Esophagus squamous epithelium (tissue), 5 donors: ENCODE measurements around the gene MED10. TPM values are rescaled to one million over a fixed set of nuclear protein-coding genes. Genes with fewer than 3 reads are reported as not detected.
"Not testable (repeated sequence)": the region's sequence is repeated elsewhere in the genome, so short reads cannot be mapped to it uniquely, and the experiment has no call there.

Experiments used
- DNase-seq: peaks from one replicate; lab custom pipeline; 2025; lab: John Stamatoyannopoulos, UW
- H3K27ac ChIP-seq, 4 donors: fragments of 200-600 bp; sonication (generic); one replicate each; pipeline ENCODE4 v1.5.1; 2016 to 2019; ENCODE audit warnings: mild to moderate bottlenecking in 1 of 4
- H3K27me3 ChIP-seq, 4 donors: fragments of 200-600 bp; sonication (generic); 1 replicate in 3 of 4; 2 replicates in 1 of 4; pipeline versions ENCODE4 v1.5.1 to v1.6.0; 2017 to 2021; ENCODE audit warnings: antibody characterized with exemption in 1 of 4
- H3K36me3 ChIP-seq, 3 donors: fragments of 200-600 bp; sonication (generic); one replicate each; pipeline ENCODE4 v1.5.1; 2016 to 2019
- H3K4me1 ChIP-seq, 3 donors: fragments of 200-600 bp; sonication (generic); one replicate each; pipeline ENCODE4 v1.5.1; 2017 to 2019
- H3K4me3 ChIP-seq, 4 donors: fragments of 200-600 bp; sonication (generic); 1 replicate in 3 of 4; 2 replicates in 1 of 4; pipeline ENCODE4 v1.5.1; 2016 to 2019; ENCODE audit warnings: mild to moderate bottlenecking in 2 of 4, moderate library complexity in 1 of 4
- H3K9me3 ChIP-seq, 3 donors: fragments of 200-600 bp; sonication (generic); one replicate each; pipeline ENCODE4 v1.5.1; 2016 to 2019
- CTCF ChIP-seq, 6 experiments: fragments of 450-650 bp in 4 of 6; fragments of 200-600 bp in 2 of 6; sonication (generic) in 2 of 6; IDR thresholded peaks; one replicate each; pipeline ENCODE4 v1.5.1; 2016 to 2019; ENCODE audit warnings: antibody characterized with exemption in 6 of 6, mild to moderate bottlenecking in 4 of 6, moderate library complexity in 4 of 6
- POLR2A ChIP-seq, 4 donors: fragments of 450-650 bp; IDR thresholded peaks; one replicate each; pipeline ENCODE4 v1.6.1; 2017; ENCODE audit warnings: antibody characterized with exemption in 4 of 4, mild to moderate bottlenecking in 4 of 4, moderate library complexity in 3 of 4
- WGBS, 2 donors: methylation state at CpG; one replicate each; pipeline ENCODE4 v1.1.5; 2018; 5-methylcytosine and 5-hydroxymethylcytosine counted together
- intact Hi-C: fragments of 100-400 bp; cut with DNase I; formaldehyde crosslinking; loops from one replicate; pipeline ENCODE4 v1.15.0; 2022
- total RNA-seq, 4 donors: library from RNA; depleted of rRNA; stranded (reverse); fragments of >200 nt; gene quantifications; one replicate each; pipeline ENCODE4 v1.1.0, GENCODE V29; 2016
- donor health status: DM: yes; HTN: yes; CAD: no.

MED10 gene
- total RNA-seq, 4 donors from 2014 or later: 10.3 to 30.7 (median 20.8) TPM

- no peak for TF ChIP-seq CTCF (IDR thresholded peaks at IDR 0.05)
- no peak for TF ChIP-seq POLR2A (IDR thresholded peaks at IDR 0.05)
- DNase-seq: no peak
- Histone ChIP-seq H3K27me3 (no peaks in the 10 kb centered on the region), H3K36me3 (peaks cover 0 to 51% (median 0%) of the 10 kb centered on the region in 3 donors), H3K4me3 (no peak overlapping the region), H3K27ac (no peak overlapping the region), H3K9me3 (no peaks in the 10 kb centered on the region), H3K4me1 (no peaks in the 10 kb centered on the region)
- intact Hi-C loops: no loop called here
- WGBS, 2 donors: 90% methylated on average over 2 of the region's 7 CpGs; no CpG with 5 or more reads in 1 of the 2 donors
Observed at GRCh38 chr5:6362846-6363245, 15.5 kb downstream of the MED10 start.

- TF ChIP-seq POLR2A (IDR thresholded peaks at IDR 0.05): no peak
- no peak for TF ChIP-seq CTCF (IDR thresholded peaks at IDR 0.05)
- 71 to 92% methylated on average over 3 to 4 of the region's 8 CpGs for WGBS, 2 donors
- intact Hi-C loops: no loop called here
- DNase-seq: no peak
- H3K4me3 ChIP-seq: no peak overlapping the region
- no peaks in the 10 kb centered on the region for H3K4me1 ChIP-seq
- H3K27me3 ChIP-seq: no peaks in the 10 kb centered on the region
- peaks cover 0 to 34% (median 0%) of the 10 kb centered on the region in 3 donors for H3K36me3 ChIP-seq
- H3K27ac ChIP-seq: no peak overlapping the region
- no peaks in the 10 kb centered on the region for H3K9me3 ChIP-seq
Observed at GRCh38 chr5:6361101-6361500, 17.2 kb downstream of the MED10 start.

- peaks cover 0 to 28% (median 0%) of the 10 kb centered on the region in 3 donors for H3K36me3 ChIP-seq
- DNase-seq: no peak
Observed at GRCh38 chr5:6360323-6361072, 17.8 kb downstream of the MED10 start.

GRCh38 chr5:6359555-6360322, 18.6 kb downstream of the MED10 start:
- H3K27me3 ChIP-seq: no peaks in the 10 kb centered on the region
- DNase-seq: no peak
- no peak overlapping the region for H3K27ac ChIP-seq
- TF ChIP-seq CTCF (IDR thresholded peaks at IDR 0.05) (no peak), POLR2A (IDR thresholded peaks at IDR 0.05) (no peak)
- no peaks in the 10 kb centered on the region for H3K4me1 ChIP-seq
- WGBS, 2 donors: 50 to 58% methylated on average over 14 to 15 of the region's 16 CpGs
- no peak overlapping the region for H3K4me3 ChIP-seq
- intact Hi-C loops: no loop called here
- H3K9me3 ChIP-seq: no peaks in the 10 kb centered on the region
- peaks cover 0 to 27% (median 0%) of the 10 kb centered on the region in 3 donors for H3K36me3 ChIP-seq

More at GRCh38 chr5:6360323-6361072, 17.8 kb downstream of the MED10 start:
- no peaks in the 10 kb centered on the region for H3K27me3 ChIP-seq
- H3K4me1 ChIP-seq: no peaks in the 10 kb centered on the region
- intact Hi-C loops: no loop called here
- H3K4me3 ChIP-seq: no peak overlapping the region
- no peaks in the 10 kb centered on the region for H3K9me3 ChIP-seq
- no peak for TF ChIP-seq CTCF (IDR thresholded peaks at IDR 0.05)
- no peak for TF ChIP-seq POLR2A (IDR thresholded peaks at IDR 0.05)
- 67 to 85% methylated on average over 8 to 17 of the region's 18 CpGs for WGBS, 2 donors
- H3K27ac ChIP-seq: no peak overlapping the region

GRCh38 chr5:6358434-6358820, 19.9 kb downstream of the MED10 start:
- Histone ChIP-seq H3K27ac (no peak overlapping the region), H3K27me3 (no peaks in the 10 kb centered on the region), H3K4me1 (no peaks in the 10 kb centered on the region), H3K4me3 (no peak overlapping the region), H3K9me3 (no peaks in the 10 kb centered on the region), H3K36me3 (peaks cover 0 to 27% (median 0%) of the 10 kb centered on the region in 3 donors)
- DNase-seq: no peak
- intact Hi-C loops: no loop called here
- no peak for TF ChIP-seq CTCF (IDR thresholded peaks at IDR 0.05)
- TF ChIP-seq POLR2A (IDR thresholded peaks at IDR 0.05): no peak
- 54 to 80% methylated on average over 2 to 6 of the region's 6 CpGs for WGBS, 2 donors

- H3K27me3 ChIP-seq, DNase-seq, H3K4me1 ChIP-seq, H3K27ac ChIP-seq, intact Hi-C loops, H3K4me3 ChIP-seq, H3K9me3 ChIP-seq: not testable (repeated sequence)
- 90 to 93% methylated on average over 8 of the region's 8 CpGs for WGBS, 2 donors
- peaks cover 0 to 24% (median 0%) of the 10 kb centered on the region in 3 donors for H3K36me3 ChIP-seq
Observed at GRCh38 chr5:6357817-6358433, 20.4 kb downstream of the MED10 start.
